VCaP (cell line): ENCODE data around the gene LAMC2.

Experiments
- H3K27ac ChIP-seq: fragments of 450-650 bp; 2 replicates; pipeline ENCODE4 v1.5.1; 2017
- CTCF ChIP-seq: fragments of 450-650 bp; conservative IDR thresholded peaks from 2 replicates; pipeline ENCODE4 v1.5.1; 2017; ENCODE audit warnings: mild to moderate bottlenecking, moderate library complexity

Gene LAMC2

DNA sequence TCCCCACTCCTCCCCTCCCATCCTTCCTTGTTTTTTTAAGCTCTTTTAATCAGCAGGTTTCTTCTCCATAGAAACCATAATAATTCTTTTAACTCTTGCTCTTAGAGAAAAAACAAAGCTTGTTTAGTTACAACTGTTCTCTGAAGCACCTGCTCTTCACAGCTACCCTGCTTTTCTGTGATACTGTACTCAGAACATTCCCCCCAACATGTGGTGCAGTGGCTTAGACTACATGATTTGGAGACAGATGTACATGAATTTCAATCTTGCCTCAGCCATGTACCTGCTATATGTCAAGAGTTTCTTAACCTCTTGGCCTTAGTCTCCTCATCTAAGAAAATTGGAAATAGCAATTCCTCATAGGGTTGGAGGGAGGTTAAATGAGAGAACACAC is 33.5 kb downstream of the LAMC2 start:
- peak overlapping the region; percentile 64; the same call in 1 of the 2 replicates for H3K27ac ChIP-seq
- no peak for TF ChIP-seq CTCF

DNA sequence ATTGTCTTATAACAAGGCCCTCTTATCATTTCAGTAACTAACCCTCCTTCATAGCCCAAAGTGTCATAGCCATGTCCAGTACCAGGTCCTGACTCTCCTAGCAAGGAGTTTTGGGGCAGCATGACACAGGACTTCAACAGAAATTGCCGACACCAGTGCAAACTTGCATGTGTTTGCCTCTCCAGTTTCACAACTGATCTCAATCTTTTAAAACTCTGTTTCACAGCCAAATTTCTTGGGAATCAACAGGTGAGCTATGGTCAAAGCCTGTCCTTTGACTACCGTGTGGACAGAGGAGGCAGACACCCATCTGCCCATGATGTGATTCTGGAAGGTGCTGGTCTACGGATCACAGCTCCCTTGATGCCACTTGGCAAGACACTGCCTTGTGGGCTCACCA is 36.8 kb downstream of the LAMC2 start:
- no peak for TF ChIP-seq CTCF
- H3K27ac ChIP-seq = no peak overlapping the region

DNA sequence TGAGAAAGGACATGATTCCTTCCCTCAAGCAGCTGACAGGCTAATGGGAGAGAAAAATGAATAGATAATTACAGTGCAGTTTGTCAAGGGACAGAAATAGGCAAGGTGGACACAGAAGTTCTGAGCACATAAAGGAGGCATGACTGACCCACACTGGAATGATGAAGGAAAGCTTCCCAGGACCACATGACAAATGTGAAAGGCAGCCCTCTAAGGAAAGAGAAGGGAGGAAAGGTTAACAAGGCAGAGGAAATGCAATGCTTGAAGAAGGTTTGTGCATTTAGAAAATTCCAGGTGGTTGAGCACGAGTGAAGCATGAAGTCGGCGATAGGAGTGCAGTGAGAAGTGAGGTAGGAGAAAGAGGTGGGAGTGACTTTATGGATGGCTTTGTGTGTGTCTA is 37.4 kb downstream of the LAMC2 start:
- no peak for TF ChIP-seq CTCF
- H3K27ac ChIP-seq = no peak overlapping the region

DNA sequence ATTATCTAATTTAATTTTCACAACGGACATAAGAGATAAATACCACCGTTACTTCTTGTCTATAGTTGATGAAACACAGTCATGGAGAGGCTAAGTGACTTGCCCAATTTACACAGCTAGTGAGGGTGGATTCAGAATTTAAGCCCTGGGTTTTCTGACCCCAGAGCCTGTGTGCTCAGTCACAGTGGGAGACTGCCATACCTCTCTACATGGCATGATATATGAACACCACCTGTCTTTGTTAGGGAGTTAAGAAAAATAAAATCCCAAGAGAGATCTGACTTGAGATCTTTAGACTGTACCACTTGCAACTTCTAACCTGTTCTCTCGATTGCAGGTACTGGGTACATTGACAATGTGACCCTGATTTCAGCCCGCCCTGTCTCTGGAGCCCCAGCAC is 40.3 kb downstream of the LAMC2 start:
- TF ChIP-seq CTCF = no peak

DNA sequence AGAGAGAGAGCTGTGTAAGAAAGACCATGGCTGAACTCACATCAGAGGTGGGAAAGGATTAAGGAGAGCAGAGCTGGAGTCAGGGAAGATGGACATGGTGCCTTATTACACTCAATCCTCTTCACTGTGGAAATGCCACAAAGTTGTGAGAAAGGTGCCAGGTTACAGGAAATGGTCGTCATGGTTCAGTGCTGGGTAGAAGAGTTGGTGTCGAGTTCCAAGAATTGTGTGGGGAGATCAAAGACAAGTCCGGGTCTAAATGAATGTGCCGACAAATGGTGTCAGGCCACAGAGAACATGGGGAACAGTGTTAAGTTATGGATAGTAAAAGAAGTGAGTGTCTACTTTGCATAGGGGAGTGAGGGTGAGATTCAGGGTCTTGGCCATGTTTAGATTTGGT is 40.9 kb downstream of the LAMC2 start:
- TF ChIP-seq CTCF = no peak
- peak overlapping the region; percentile 98 for H3K27ac ChIP-seq

More for the DNA sequence above, 40.3 kb downstream of the LAMC2 start:
- H3K27ac ChIP-seq = peak overlapping the region; percentile 98

DNA sequence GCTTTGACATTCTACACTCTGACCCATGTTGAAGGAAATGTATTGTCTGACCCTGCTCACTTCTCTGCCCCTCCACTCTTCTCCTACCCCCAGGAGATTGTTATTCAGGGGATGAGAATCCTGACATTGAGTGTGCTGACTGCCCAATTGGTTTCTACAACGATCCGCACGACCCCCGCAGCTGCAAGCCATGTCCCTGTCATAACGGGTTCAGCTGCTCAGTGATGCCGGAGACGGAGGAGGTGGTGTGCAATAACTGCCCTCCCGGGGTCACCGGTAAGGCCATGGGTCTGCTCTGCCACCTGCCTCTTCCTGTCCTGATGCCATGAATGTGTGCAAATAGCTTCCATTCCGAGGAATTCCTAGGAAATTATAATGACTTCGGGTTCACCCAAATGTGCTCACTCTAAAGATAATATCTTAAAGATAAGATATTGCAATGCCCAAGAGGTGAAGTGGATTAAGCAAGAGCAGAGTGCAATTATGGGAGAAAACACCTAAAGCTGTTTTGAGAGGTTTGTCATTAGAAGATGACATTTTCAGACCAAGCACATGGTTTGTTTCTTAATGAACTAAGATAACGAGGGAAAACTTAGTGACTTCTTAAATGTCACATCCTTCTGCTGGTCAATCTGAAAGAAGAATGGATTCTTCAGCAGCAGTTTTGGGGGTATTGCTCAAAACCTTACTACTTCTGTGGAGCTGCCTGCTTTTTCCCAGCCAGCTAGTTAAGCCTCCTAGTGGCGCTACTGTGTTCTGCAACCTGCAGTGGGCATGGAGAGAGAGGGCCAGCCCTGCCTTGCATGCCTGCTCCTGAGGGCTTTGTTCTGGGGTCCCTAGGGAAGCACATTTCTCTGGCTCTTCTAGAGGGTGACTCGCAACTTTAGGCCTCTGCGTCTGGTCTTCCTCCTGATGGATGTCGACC is 41.6 kb downstream of the LAMC2 start:
- peak overlapping the region; percentile 98 for H3K27ac ChIP-seq
- TF ChIP-seq CTCF = peak; percentile 57

- TF ChIP-seq CTCF = no peak
- H3K27ac ChIP-seq = peak overlapping the region; percentile 98
These were observed 42.5 kb downstream of the LAMC2 start for GRCh38 chr1:183228347-183229220.
